Endothelial cell of umbilical vein (primary cell): ENCODE results near the gene ASXL1. TPM values are rescaled to one million over a fixed set of nuclear protein-coding genes. Genes with fewer than 3 reads are reported as not detected.

Source experiments
- BruUV-seq: library from RNA; stranded (reverse); fragments of 400-500 nt; replicated peaks from 2 replicates; lab custom pipeline; 2021; lab: Mats Ljungman, UMichigan
- CTCF ChIA-PET: fragments of 300-600, 350-600 bp; sonication (Branson Sonifier 250); formaldehyde crosslinking; loops from one replicate; lab custom pipeline; 2021; ENCODE audit warnings: antibody characterized with exemption, inconsistent platforms; lab: Charles Lee
- POLR2A ChIA-PET: fragments of 300-600, 350-600 bp; sonication (Branson Sonifier 250); formaldehyde crosslinking; loops from one replicate; lab custom pipeline; 2021; ENCODE audit warnings: antibody characterized with exemption, inconsistent platforms; lab: Charles Lee
- DNase-seq: peaks from one replicate; pipeline ENCODE4 v3.0.0-alpha.2; 2011; ENCODE audit warnings: low read depth, low spot score
- FAIRE-seq: peaks from 2 replicates; lab custom pipeline; 2011; peaks lifted over from hg19 to GRCh38; lab: Jason Lieb, UNC
- H2AFZ ChIP-seq: 2 replicates; pipeline ENCODE4 v1.6.0; 2012; ENCODE audit warnings: low read depth, low read length, control low read depth, inconsistent platforms
- H3K27ac ChIP-seq: 2 replicates; pipeline ENCODE4 v1.5.1; 2011; ENCODE audit warnings: low read depth, mild to moderate bottlenecking, control low read depth, low read length, moderate library complexity; ENCODE audit not compliant: insufficient read depth
- H3K27me3 ChIP-seq, 2 experiments: 2 replicates each; pipeline versions ENCODE4 v1.6.0 to v1.6.1; 2011; ENCODE audit warnings: low read length in 2 of 2, mixed read lengths in 1 of 2; ENCODE audit not compliant: control insufficient read depth in 2 of 2, insufficient read depth in 2 of 2
- H3K36me3 ChIP-seq, 2 experiments: 2 replicates in 1 of 2; 3 replicates in 1 of 2; pipeline ENCODE4 v1.5.1; 2011; ENCODE audit warnings: low read length in 2 of 2, mild to moderate bottlenecking in 1 of 2, moderate library complexity in 1 of 2; ENCODE audit not compliant: control insufficient read depth in 2 of 2, insufficient read depth in 2 of 2; ENCODE audit errors: extremely low read depth in 1 of 2
- H3K4me1 ChIP-seq: 3 replicates; pipeline ENCODE4 v1.5.1; 2011; ENCODE audit warnings: mild to moderate bottlenecking, low read length; ENCODE audit not compliant: control insufficient read depth, insufficient read depth; ENCODE audit errors: extremely low read depth
- H3K4me2 ChIP-seq: 2 replicates; pipeline ENCODE4 v1.6.1; 2011; ENCODE audit warnings: low read length, control low read depth, mixed read lengths; ENCODE audit not compliant: insufficient read depth
- H3K4me3 ChIP-seq, 3 experiments: fragments of 200-600 bp in 1 of 3; sonication (generic), shearing (Covaris generic) in 1 of 3; replicated peaks in 1 of 3; 2 replicates each; pipeline ENCODE4 v1.5.1; 2011 to 2016; ENCODE audit warnings: control low read depth in 3 of 3, low read length in 3 of 3, mild to moderate bottlenecking in 2 of 3, inconsistent platforms in 1 of 3, low read depth in 1 of 3, moderate library complexity in 1 of 3; ENCODE audit not compliant: insufficient read depth in 1 of 3
- H3K79me2 ChIP-seq: 2 replicates; pipeline ENCODE4 v1.6.0; 2012; ENCODE audit warnings: low read length, inconsistent platforms; ENCODE audit not compliant: control insufficient read depth, insufficient read depth
- H3K9ac ChIP-seq: replicated peaks from 2 replicates; pipeline ENCODE3; 2011; ENCODE audit warnings: low read length, control low read depth; ENCODE audit not compliant: insufficient read depth; ENCODE audit errors: extremely low read depth
- H3K9me1 ChIP-seq: replicated peaks from 3 replicates; pipeline ENCODE4 v1.6.0; 2011; ENCODE audit warnings: mild to moderate bottlenecking, low read length; ENCODE audit not compliant: control insufficient read depth, insufficient read depth; ENCODE audit errors: extremely low read depth
- H3K9me3 ChIP-seq: replicated peaks from 2 replicates; pipeline ENCODE4 v1.5.1; 2012; ENCODE audit warnings: low read length, inconsistent platforms; ENCODE audit not compliant: control insufficient read depth, insufficient read depth
- H4K20me1 ChIP-seq: replicated peaks from 2 replicates; pipeline ENCODE3; 2011; ENCODE audit warnings: mild to moderate bottlenecking, low read length; ENCODE audit not compliant: control insufficient read depth, insufficient read depth; ENCODE audit errors: extremely low read depth
- CTCF ChIP-seq, 2 donors: IDR thresholded peaks; 1 replicate in 1 of 2; 2 replicates in 1 of 2; pipeline ENCODE4 v1.5.1; 2011; ENCODE audit warnings: low read length in 2 of 2, mild to moderate bottlenecking in 2 of 2, moderate library complexity in 2 of 2, control low read depth in 1 of 2, inconsistent platforms in 1 of 2, low read depth in 1 of 2; ENCODE audit not compliant: insufficient read depth in 1 of 2; ENCODE audit errors: extremely low read depth in 1 of 2
- EZH2 ChIP-seq: IDR thresholded peaks from 2 replicates; pipeline ENCODE4 v1.6.1; 2012; ENCODE audit warnings: borderline replicate concordance, low read depth, mild to moderate bottlenecking, moderate library complexity, low read length, inconsistent platforms; ENCODE audit not compliant: severe bottlenecking
- FOS ChIP-seq: IDR thresholded peaks from 2 replicates; pipeline ENCODE4 v1.6.1; 2011; ENCODE audit warnings: mild to moderate bottlenecking, low read length, moderate library complexity, borderline replicate concordance; ENCODE audit not compliant: insufficient read depth
- GATA2 ChIP-seq: IDR thresholded peaks from 2 replicates; pipeline ENCODE4 v1.7.0; 2011; ENCODE audit warnings: low read depth, mild to moderate bottlenecking, moderate library complexity, mixed read lengths, low read length; ENCODE audit not compliant: insufficient read length, insufficient read depth
- JUN ChIP-seq: IDR thresholded peaks from 2 replicates; pipeline ENCODE4 v1.6.1; 2011; ENCODE audit warnings: borderline replicate concordance, low read depth; ENCODE audit not compliant: insufficient read length, insufficient read depth
- MAX ChIP-seq: IDR thresholded peaks from 2 replicates; pipeline ENCODE4 v1.6.1; 2011; ENCODE audit not compliant: insufficient read depth, insufficient read length
- MYC ChIP-seq: IDR thresholded peaks from one replicate; pipeline ENCODE4 v1.6.1; 2011; ENCODE audit warnings: mild to moderate bottlenecking, low read depth, low read length
- POLR2A ChIP-seq: IDR thresholded peaks from 2 replicates; pipeline ENCODE4 v1.6.1; 2012; ENCODE audit warnings: low read depth, mild to moderate bottlenecking, control low read depth, low read length
- POLR2AphosphoS5 ChIP-seq: IDR thresholded peaks from 2 replicates; pipeline ENCODE4 v1.6.1; 2012; ENCODE audit warnings: low read depth, mild to moderate bottlenecking, control low read depth, low read length, moderate library complexity; ENCODE audit not compliant: insufficient read depth
- dilution Hi-C: fragments of 300-500 bp; cut with MboI; formaldehyde crosslinking; loops from one replicate; pipeline ENCODE4 v1.15.0; 2019; ENCODE audit warnings: low sequenced_read_pairs; ENCODE audit not compliant: extremely low pct_ligation_motif_present
- intact Hi-C: fragments of 100-400 bp; cut with micrococcal nuclease; formaldehyde crosslinking; loops from one replicate; pipeline ENCODE4 v1.10.0; 2022
- polyA plus RNA-seq, 4 experiments: library from polyadenylated mRNA; depleted of rRNA in 3 of 4; stranded (reverse) in 3 of 4; unstranded in 1 of 4; fragments of >200 nt; gene quantifications; 2 replicates each; pipeline versions ENCODE4 v1.2.1 to v1.2.3, GENCODE V29; 2011 to 2012; ENCODE audit warnings: missing spikeins in 1 of 4
- total RNA-seq: library from RNA; stranded (reverse); gene quantifications from 2 replicates; pipeline ENCODE4 v1.2.3, GENCODE V29; 2021

ASXL1 gene
- total and polyA plus RNA-seq, 2 donors (not counting 3 experiments of a cell fraction or from before 2014, with no cell fraction given) = 45.4 to 101 TPM

- Histone ChIP-seq H3K9me1 (no peaks in the 10 kb centered on the region), H3K79me2 (no peaks in the 10 kb centered on the region), H3K9me3 (no peaks in the 10 kb centered on the region), H3K4me3 (no peak overlapping the region), H3K27me3 (no peaks in the 10 kb centered on the region), H4K20me1 (no peaks in the 10 kb centered on the region), H3K4me1 (peaks cover 29% of the 10 kb centered on the region), H2AFZ (no peak overlapping the region), H3K27ac (no peak overlapping the region), H3K9ac (no peak overlapping the region), H3K36me3 (peaks cover 0 to 3% of the 10 kb centered on the region in 2 experiments), H3K4me2 (no peak overlapping the region)
- FAIRE-seq (peak; percentile 87), DNase-seq (peak; percentile 44)
- ChIA-PET CTCF (interaction anchor here (1.5 to 1.8 kb wide), 4 partner anchors 8 to 107 kb away, joined by 3 to 8 read pairs (median 4); no protein-coding TSS in a partner anchor), POLR2A (interaction anchor here (0.6 kb wide), 1 partner anchor 97 kb away, joined by 4 read pairs; no protein-coding TSS in a partner anchor)
- BruUV-seq = no TSS peak
- TF ChIP-seq CTCF (IDR thresholded peaks at IDR 0.05; ENCODE audit: extremely low read depth in 1 of 2, insufficient read depth in 1 of 2, low read depth in 1 of 2, low read length in 2 of 2) (peak; percentile 51 to 53), POLR2A (no peak)
- intact Hi-C loops (loop anchor here (2.0 kb wide), 1 partner anchor 316 kb away; no protein-coding TSS in a partner anchor), dilution Hi-C loops (no loop called here)
Observed at GRCh38 chr20:32336918-32337347, 21.2 kb upstream of the ASXL1 start.

- FAIRE-seq (no peak), DNase-seq (no peak)
- Histone ChIP-seq H3K36me3 (no peaks in the 10 kb centered on the region), H3K27me3 (no peaks in the 10 kb centered on the region), H3K4me3 (no peak overlapping the region), H3K79me2 (no peaks in the 10 kb centered on the region), H2AFZ (no peak overlapping the region), H4K20me1 (no peaks in the 10 kb centered on the region), H3K27ac (no peak overlapping the region), H3K9ac (no peak overlapping the region), H3K4me1 (peaks cover 18% of the 10 kb centered on the region), H3K9me1 (no peaks in the 10 kb centered on the region), H3K4me2 (no peak overlapping the region), H3K9me3 (no peaks in the 10 kb centered on the region)
- POLR2A ChIA-PET = interaction anchor here (0.6 kb wide), 2 partner anchors 98 to 419 kb away, joined by 4 to 5 read pairs; no protein-coding TSS in a partner anchor
- BruUV-seq = no TSS peak
- dilution Hi-C loops (no loop called here), intact Hi-C loops (loop anchor here (2.0 kb wide), 1 partner anchor 315 kb away; no protein-coding TSS in a partner anchor)
- TF ChIP-seq POLR2A (no peak), EZH2 (no peak), MYC (no peak), POLR2AphosphoS5 (no peak), GATA2 (no peak), JUN (no peak), FOS (no peak), MAX (no peak), CTCF (IDR thresholded peaks at IDR 0.05; ENCODE audit: extremely low read depth in 1 of 2, insufficient read depth in 1 of 2, low read depth in 1 of 2, low read length in 2 of 2) (no peak)
- CTCF ChIA-PET = interaction anchor here (1.4 to 1.8 kb wide), 3 partner anchors 10 to 160 kb away, joined by 3 to 5 read pairs (median 3); no protein-coding TSS in a partner anchor
Observed at GRCh38 chr20:32337937-32338661, 20.0 kb upstream of the ASXL1 start.
